ENCODE results near the gene NSDHL.

DNA sequence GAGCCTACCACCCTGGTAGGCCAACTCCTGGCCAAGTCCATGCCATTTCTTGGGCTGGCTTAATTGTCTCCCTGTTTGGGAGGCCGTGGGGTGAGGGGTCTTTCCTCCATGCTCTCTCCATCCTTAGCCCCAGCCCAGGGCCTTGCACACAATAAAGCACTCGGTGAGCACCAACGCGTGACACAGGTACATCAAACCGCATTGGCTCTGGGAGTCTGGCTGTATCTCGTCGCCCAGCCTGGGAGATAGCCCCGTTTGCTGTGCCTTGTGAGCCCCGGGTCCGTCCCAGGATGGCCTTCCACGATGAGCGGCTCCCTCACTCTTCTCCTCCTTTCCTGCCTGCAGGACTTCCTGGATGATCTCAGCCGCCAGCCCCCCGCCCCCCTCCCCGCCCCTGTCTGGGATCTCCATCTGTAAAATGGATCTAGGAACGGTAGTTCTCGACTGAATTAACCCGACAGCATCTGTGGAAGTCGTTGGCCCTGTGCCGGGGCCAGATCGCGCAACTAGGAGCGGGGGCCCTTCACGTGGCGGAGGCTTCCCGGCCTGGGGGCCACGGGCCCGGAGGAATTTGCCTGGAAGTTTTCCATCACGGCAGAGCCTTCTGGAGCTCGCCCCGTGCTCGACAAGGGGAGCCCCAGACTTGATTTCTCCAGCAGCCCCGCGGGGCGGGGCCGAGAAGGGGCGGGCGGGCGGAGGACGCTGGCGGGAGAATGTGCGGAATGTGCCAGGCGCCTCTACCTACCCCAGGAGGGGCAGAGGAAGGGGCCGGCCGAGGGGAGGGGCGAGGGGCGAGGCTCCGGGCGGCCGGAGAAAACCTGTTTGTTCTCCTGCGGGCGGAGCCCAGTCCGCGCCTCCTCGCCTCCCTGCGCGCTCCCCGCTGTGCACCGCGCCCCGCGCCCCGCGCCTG, 66.6 kb downstream of the NSDHL start, which contains the start of gene ZNF185:
- TF ChIP-seq CEBPB (IDR thresholded peaks at IDR 0.05) (no peak), HDAC2 (IDR thresholded peaks at IDR 0.05) (no peak), RAD21 (conservative IDR thresholded peaks at IDR 0.05 in 1 of 2, IDR thresholded peaks at IDR 0.05 in 1 of 2) (no peak), FOSB (CRISPR knock-in tag; IDR thresholded peaks at IDR 0.05) (no peak), CHD4 (IDR thresholded peaks at IDR 0.05; ENCODE audit: borderline replicate concordance) (no peak), MYC (IDR thresholded peaks at IDR 0.05; ENCODE audit: borderline replicate concordance, low read length) (no peak), ZSCAN20 (CRISPR knock-in tag; IDR thresholded peaks at IDR 0.05) (no peak), POLR2A (IDR thresholded peaks at IDR 0.05; ENCODE audit: low read length) (no peak), HOXA7 (CRISPR knock-in tag; IDR thresholded peaks at IDR 0.05) (no peak), EP300 (IDR thresholded peaks at IDR 0.05) (no peak), RFX5 (IDR thresholded peaks at IDR 0.05) (no peak)
- TF ChIP-seq, protein P1, sequence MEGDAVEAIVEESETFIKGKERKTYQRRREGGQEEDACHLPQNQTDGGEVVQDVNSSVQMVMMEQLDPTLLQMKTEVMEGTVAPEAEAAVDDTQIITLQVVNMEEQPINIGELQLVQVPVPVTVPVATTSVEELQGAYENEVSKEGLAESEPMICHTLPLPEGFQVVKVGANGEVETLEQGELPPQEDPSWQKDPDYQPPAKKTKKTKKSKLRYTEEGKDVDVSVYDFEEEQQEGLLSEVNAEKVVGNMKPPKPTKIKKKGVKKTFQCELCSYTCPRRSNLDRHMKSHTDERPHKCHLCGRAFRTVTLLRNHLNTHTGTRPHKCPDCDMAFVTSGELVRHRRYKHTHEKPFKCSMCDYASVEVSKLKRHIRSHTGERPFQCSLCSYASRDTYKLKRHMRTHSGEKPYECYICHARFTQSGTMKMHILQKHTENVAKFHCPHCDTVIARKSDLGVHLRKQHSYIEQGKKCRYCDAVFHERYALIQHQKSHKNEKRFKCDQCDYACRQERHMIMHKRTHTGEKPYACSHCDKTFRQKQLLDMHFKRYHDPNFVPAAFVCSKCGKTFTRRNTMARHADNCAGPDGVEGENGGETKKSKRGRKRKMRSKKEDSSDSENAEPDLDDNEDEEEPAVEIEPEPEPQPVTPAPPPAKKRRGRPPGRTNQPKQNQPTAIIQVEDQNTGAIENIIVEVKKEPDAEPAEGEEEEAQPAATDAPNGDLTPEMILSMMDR (IDR thresholded peaks at IDR 0.05) = no peak
- TF ChIP-seq, protein P2, sequence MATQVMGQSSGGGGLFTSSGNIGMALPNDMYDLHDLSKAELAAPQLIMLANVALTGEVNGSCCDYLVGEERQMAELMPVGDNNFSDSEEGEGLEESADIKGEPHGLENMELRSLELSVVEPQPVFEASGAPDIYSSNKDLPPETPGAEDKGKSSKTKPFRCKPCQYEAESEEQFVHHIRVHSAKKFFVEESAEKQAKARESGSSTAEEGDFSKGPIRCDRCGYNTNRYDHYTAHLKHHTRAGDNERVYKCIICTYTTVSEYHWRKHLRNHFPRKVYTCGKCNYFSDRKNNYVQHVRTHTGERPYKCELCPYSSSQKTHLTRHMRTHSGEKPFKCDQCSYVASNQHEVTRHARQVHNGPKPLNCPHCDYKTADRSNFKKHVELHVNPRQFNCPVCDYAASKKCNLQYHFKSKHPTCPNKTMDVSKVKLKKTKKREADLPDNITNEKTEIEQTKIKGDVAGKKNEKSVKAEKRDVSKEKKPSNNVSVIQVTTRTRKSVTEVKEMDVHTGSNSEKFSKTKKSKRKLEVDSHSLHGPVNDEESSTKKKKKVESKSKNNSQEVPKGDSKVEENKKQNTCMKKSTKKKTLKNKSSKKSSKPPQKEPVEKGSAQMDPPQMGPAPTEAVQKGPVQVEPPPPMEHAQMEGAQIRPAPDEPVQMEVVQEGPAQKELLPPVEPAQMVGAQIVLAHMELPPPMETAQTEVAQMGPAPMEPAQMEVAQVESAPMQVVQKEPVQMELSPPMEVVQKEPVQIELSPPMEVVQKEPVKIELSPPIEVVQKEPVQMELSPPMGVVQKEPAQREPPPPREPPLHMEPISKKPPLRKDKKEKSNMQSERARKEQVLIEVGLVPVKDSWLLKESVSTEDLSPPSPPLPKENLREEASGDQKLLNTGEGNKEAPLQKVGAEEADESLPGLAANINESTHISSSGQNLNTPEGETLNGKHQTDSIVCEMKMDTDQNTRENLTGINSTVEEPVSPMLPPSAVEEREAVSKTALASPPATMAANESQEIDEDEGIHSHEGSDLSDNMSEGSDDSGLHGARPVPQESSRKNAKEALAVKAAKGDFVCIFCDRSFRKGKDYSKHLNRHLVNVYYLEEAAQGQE (IDR thresholded peaks at IDR 0.05) = no peak
